Natural killer cell treated with Interleukin-12 subunit alpha and Interleukin-12 subunit beta and Interleukin-15 and Interleukin-18, amount 100 ng/mL, for 72 hours (primary cell): ENCODE measurements around the gene RASSF5. TPM values are rescaled to one million over a fixed set of nuclear protein-coding genes. Genes with fewer than 3 reads are reported as not detected.

Source experiments
- ATAC-seq, 2 donors: fragments of 150-1000 bp; cut with Tn5 transposase in 1 of 2; sonication (Bioruptor Pico), chemical (Tn5 transposase) in 1 of 2; 2 replicates each; pipeline ENCODE4 v1.10.0; 2021
- DNase-seq: peaks from one replicate; pipeline ENCODE4 v3.0.0; 2022; ENCODE audit warnings: low spot score
- H3K27ac Mint-ChIP-seq, 2 donors: 1 replicate in 1 of 2; 2 replicates in 1 of 2; pipeline ENCODE4 v1.8.0; 2022; ENCODE audit warnings: mixed read lengths in 2 of 2, mild to moderate bottlenecking in 1 of 2, moderate library complexity in 1 of 2
- H3K27me3 Mint-ChIP-seq, 2 donors: 1 replicate in 1 of 2; 2 replicates in 1 of 2; pipeline ENCODE4 v1.8.0; 2022; ENCODE audit warnings: mixed read lengths in 2 of 2
- H3K36me3 Mint-ChIP-seq: one replicate; pipeline ENCODE4 v1.8.0; 2022; ENCODE audit warnings: mixed read lengths
- H3K4me1 Mint-ChIP-seq, 2 donors: 1 replicate in 1 of 2; 2 replicates in 1 of 2; pipeline ENCODE4 v1.8.0; 2022; ENCODE audit warnings: low read depth in 2 of 2, mixed read lengths in 2 of 2, mild to moderate bottlenecking in 1 of 2
- H3K4me3 Mint-ChIP-seq: one replicate; pipeline ENCODE4 v1.8.0; 2022; ENCODE audit warnings: mixed read lengths
- H3K9me3 Mint-ChIP-seq: 2 replicates; pipeline ENCODE4 v1.8.0; 2022; ENCODE audit warnings: mixed read lengths
- total RNA-seq, 2 donors: library from RNA; stranded (reverse); gene quantifications; one replicate each; pipeline ENCODE4 v1.2.3, GENCODE V29; 2022

RASSF5 gene
- total RNA-seq, 2 donors from 2014 or later = 178 to 260 TPM

DNA sequence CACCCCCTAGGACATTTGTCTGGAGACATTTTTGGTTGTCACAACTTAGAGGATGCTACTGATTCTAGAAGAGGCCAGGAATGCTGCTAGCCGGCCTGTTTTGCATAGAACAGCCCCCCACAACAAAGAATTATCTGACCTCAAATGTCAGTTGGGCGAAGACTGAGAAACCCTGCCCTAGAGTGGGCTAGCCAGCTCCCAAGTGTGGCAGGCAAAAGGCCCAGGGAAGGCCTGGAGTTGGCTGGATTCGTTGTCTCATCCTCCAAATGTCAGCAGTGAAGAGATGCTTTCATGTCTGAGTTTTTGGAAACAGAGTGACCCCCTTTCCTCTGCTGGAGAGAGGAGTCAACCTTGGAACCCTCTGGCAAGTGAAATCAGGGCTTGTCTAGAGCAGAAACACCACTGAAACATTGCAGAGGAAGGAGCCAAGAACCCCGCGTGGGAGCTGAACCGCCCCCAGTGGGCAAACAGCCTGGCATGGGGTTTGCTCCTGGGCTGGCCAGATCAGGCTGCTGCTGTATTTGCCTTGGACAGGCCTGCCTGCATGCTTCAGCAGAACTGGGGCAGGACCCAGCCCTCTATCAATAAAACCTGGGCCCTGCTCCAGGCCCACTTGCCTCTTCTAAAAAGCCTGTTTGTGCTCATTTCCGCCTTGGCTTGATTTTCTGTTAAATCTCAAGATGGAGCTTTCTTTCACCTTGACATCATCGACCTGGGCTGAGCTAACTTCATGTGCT is 32.9 kb downstream of the RASSF5 start:
- DNase-seq (peak; percentile 48), ATAC-seq (no peak)
- H3K27me3 Mint-ChIP-seq = no peaks in the 10 kb centered on the region
- H3K27ac Mint-ChIP-seq = peak overlapping the region in 1 of 2 donors; percentile 61
- no peak overlapping the region for H3K4me3 Mint-ChIP-seq
- no peaks in the 10 kb centered on the region for H3K9me3 Mint-ChIP-seq
- peaks cover 6% of the 10 kb centered on the region for H3K36me3 Mint-ChIP-seq
- H3K4me1 Mint-ChIP-seq = peaks cover 6 to 35% of the 10 kb centered on the region in 2 donors

- no peak for ATAC-seq
- Mint-ChIP-seq H3K4me1 (peaks cover 9 to 32% of the 10 kb centered on the region in 2 donors), H3K9me3 (no peaks in the 10 kb centered on the region), H3K27me3 (no peaks in the 10 kb centered on the region), H3K4me3 (no peak overlapping the region), H3K27ac (peak overlapping the region in 1 of 2 donors; percentile 61), H3K36me3 (peaks cover 6% of the 10 kb centered on the region)
- no peak for DNase-seq
Observed at GRCh38 chr1:206541236-206541833, 34.0 kb downstream of the RASSF5 start.

- peaks cover 16 to 30% of the 10 kb centered on the region in 2 donors for H3K4me1 Mint-ChIP-seq
- no peak overlapping the region for H3K4me3 Mint-ChIP-seq
Observed at GRCh38 chr1:206544562-206545257, 37.4 kb downstream of the RASSF5 start.

DNA sequence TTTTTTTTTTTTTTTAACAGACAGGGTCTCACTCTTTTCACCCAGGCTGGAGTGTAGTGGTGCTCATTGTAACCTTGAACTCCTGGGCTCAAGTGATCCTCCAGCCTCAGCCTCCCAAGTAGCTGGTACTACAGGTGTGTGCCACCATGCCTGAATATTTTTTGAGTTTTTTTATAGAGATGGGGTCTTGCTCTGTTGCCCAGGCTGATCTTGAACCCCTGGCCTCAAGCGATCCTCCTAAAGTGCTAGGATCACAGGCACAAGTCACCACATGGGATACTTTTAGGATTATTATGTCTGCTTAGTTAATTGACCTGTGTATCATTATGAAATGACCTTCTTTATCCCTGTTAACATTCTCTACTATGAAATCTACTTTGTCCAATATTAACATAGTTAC is 38.0 kb downstream of the RASSF5 start:
- Mint-ChIP-seq H3K27me3 (no peaks in the 10 kb centered on the region), H3K9me3 (no peaks in the 10 kb centered on the region), H3K4me1 (peaks cover 23 to 34% of the 10 kb centered on the region in 2 donors), H3K4me3 (no peak overlapping the region), H3K36me3 (no peaks in the 10 kb centered on the region), H3K27ac (peak overlapping the region in 1 of 2 donors; percentile 66)
- no peak for ATAC-seq
- no peak for DNase-seq

More at GRCh38 chr1:206544562-206545257, 37.4 kb downstream of the RASSF5 start:
- Mint-ChIP-seq H3K27me3 (no peaks in the 10 kb centered on the region), H3K27ac (peak overlapping the region in 1 of 2 donors; percentile 66), H3K36me3 (no peaks in the 10 kb centered on the region), H3K9me3 (no peaks in the 10 kb centered on the region)
- peak; percentile 81 to 87 for ATAC-seq
- peak; percentile 80 for DNase-seq

DNA sequence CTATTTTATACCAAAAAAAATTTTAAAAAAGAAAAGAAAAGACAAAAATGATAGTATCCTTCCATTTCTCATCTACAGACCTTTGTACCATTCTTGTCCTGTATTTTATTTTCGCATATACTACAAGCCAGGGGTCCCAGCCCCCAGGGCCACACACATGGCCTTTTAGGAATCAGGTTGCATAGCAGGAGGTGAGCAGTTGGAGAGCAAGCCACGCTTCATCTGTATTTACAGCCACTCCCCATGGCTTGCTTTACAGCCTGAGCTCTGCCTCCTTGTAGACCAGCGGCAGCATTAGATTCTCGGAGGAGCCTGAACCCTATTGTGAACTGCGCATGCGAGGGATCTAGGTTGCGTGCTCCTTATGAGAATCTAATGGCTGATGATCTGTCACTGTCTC is 39.8 kb downstream of the RASSF5 start:
- DNase-seq (no peak), ATAC-seq (no peak)
- H3K27me3 Mint-ChIP-seq = no peaks in the 10 kb centered on the region

DNA sequence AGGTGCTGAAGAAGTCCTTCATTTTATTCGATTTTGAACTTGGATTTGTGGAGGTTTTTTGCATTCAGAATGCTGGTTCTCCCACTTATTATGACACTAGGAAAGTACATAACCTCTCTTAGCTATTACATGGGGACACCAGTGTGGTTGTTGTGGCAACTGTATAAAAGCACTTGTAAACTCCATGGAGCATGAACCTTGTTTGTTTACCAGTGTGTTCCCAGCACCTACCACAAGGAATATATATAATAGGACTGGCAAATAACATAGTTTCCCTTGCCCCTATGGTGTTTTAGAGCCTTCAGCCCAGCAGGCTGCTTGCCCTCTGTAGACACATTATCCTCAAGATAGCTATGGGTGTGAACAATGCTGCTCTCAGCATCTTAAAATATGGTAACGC is 43.1 kb downstream of the RASSF5 start:
- peaks cover 2% of the 10 kb centered on the region for H3K9me3 Mint-ChIP-seq
- DNase-seq (peak; percentile 22), ATAC-seq (no peak)
- no peaks in the 10 kb centered on the region for H3K36me3 Mint-ChIP-seq
- no peaks in the 10 kb centered on the region for H3K27me3 Mint-ChIP-seq
- H3K4me3 Mint-ChIP-seq = no peak overlapping the region
- peaks cover 58 to 61% of the 10 kb centered on the region in 2 donors for H3K4me1 Mint-ChIP-seq
- H3K27ac Mint-ChIP-seq = peak overlapping the region in 1 of 2 donors; percentile 100

More for the DNA sequence above, 39.8 kb downstream of the RASSF5 start:
- peaks cover 1% of the 10 kb centered on the region for H3K9me3 Mint-ChIP-seq
- H3K36me3 Mint-ChIP-seq = no peaks in the 10 kb centered on the region
- H3K4me3 Mint-ChIP-seq = no peak overlapping the region
- H3K4me1 Mint-ChIP-seq = peaks cover 36 to 40% of the 10 kb centered on the region in 2 donors
- H3K27ac Mint-ChIP-seq = no peak overlapping the region

- peak; percentile 26 for DNase-seq
- Mint-ChIP-seq H3K27ac (peak overlapping the region; percentile 99 to 100), H3K4me3 (peak overlapping the region; percentile 82), H3K4me1 (peaks cover 63 to 67% of the 10 kb centered on the region in 2 donors), H3K9me3 (peaks cover 2% of the 10 kb centered on the region), H3K36me3 (no peaks in the 10 kb centered on the region), H3K27me3 (no peaks in the 10 kb centered on the region)
- no peak for ATAC-seq
Observed at GRCh38 chr1:206551296-206551985, 44.1 kb downstream of the RASSF5 start.

DNA sequence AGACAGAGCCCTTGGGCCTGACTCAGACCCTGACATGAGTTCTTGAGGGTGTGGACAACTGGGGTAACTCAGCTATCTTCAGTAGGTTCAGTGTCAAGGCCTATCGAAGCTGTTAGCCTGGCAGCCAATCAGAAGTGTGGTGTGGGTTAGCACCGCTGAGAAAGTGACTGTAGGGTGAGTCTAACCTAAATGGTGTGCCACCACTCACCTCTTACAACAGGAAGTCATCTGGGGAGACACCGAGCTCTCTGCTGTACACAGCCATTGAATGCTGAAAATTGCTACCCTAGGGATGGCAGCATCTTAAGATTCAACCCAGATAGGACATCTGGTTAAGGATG is 44.6 kb downstream of the RASSF5 start:
- H3K27ac Mint-ChIP-seq = peak overlapping the region; percentile 99 to 100
- H3K36me3 Mint-ChIP-seq = no peaks in the 10 kb centered on the region
- peak overlapping the region; percentile 82 for H3K4me3 Mint-ChIP-seq
- H3K27me3 Mint-ChIP-seq = no peaks in the 10 kb centered on the region
- peaks cover 65 to 69% of the 10 kb centered on the region in 2 donors for H3K4me1 Mint-ChIP-seq
- DNase-seq (peak; percentile 86), ATAC-seq (peak; percentile 94 to 96)
- H3K9me3 Mint-ChIP-seq = peaks cover 2% of the 10 kb centered on the region

DNA sequence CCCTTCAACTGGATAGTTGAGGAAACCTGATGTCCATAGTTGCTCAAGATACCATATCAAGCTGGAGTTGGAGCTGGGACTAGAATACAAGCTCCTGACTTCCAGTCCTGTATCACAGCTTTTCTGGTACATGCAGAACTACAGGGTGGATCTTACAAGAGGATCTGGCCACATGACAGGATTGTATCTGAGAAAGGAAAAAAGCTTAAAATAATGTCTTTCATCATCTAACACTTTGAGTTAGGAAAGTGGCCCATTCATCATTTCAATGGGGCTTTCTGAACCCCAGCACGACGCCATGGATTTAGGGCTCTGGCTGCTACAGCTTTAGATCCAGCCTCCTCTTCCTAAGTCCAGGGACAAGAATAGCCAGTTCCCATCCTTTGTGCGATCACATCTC is 46.9 kb downstream of the RASSF5 start:
- H3K9me3 Mint-ChIP-seq = peaks cover 2% of the 10 kb centered on the region
- DNase-seq = no peak
- peak overlapping the region; percentile 99 to 100 for H3K27ac Mint-ChIP-seq
- H3K36me3 Mint-ChIP-seq = peaks cover 9% of the 10 kb centered on the region
- no peak for ATAC-seq
- no peaks in the 10 kb centered on the region for H3K27me3 Mint-ChIP-seq
- H3K4me3 Mint-ChIP-seq = no peak overlapping the region
- H3K4me1 Mint-ChIP-seq = peaks cover 72 to 76% of the 10 kb centered on the region in 2 donors

DNA sequence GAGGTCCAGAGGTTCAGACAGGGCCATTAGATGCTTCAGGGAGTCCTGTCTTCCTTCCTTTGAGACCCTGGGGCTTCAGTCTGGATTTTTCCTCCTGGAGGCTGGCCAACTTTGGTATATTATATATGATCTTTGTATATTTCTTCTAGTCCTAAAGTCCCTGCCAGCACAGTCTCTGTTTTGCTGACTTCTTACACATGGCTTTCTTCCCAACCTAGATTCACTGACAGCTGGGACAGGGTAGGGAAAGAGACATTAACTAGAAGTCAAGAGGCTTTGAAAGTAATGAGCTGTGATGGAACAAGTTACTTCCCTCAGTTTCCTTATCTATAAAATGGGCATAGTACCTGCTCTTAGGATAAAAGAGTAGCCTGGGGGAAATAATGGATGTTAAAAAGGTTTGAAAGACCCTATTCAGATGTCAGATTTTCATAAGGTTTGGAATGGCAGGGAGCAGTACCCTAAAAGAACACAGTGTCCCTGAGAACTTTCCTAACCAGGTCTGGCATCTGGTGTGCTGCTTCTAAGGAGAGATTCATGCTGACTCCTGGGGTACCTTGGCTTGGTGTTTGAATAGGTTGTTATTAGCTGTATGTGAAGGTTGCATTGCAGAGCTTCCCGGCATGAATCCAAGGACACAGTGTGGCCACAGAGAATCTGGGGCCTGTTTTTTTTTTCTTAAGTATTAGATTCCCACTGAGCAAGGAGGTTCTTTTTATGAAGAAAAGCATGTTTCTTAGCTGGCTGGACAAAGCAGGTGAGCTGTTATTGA is 47.6 kb downstream of the RASSF5 start:
- H3K27ac Mint-ChIP-seq = peak overlapping the region; percentile 99 to 100
- H3K4me3 Mint-ChIP-seq = peak overlapping the region; percentile 98
- peaks cover 9% of the 10 kb centered on the region for H3K36me3 Mint-ChIP-seq
- H3K4me1 Mint-ChIP-seq = peaks cover 77 to 80% of the 10 kb centered on the region in 2 donors
- H3K27me3 Mint-ChIP-seq = no peaks in the 10 kb centered on the region
- peaks cover 2% of the 10 kb centered on the region for H3K9me3 Mint-ChIP-seq
- DNase-seq (no peak), ATAC-seq (no peak)

DNA sequence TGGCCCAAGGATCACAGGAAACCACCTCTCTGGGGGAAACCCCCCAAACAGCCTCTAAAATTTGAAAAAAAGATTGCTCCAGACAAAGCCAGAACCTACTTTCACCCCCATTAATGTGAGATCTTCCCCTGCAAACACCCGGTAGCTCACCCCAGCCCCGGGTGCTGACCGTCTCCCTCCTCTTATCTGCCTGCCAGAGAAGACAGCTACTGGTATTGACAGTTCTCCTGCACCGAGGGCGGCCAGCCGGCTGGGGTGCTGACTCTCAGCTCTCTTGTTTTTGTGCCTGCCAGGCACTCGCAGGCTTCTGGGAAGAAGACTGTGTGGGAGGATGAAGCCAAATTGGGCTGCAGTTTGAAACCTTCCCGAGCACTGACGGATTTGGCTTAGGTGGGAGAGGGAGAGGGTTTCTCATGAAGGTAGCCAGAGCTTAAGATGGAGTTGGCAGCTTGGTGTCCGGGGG is 48.2 kb downstream of the RASSF5 start:
- Mint-ChIP-seq H3K9me3 (peaks cover 2% of the 10 kb centered on the region), H3K27me3 (no peaks in the 10 kb centered on the region), H3K27ac (peak overlapping the region; percentile 99 to 100), H3K36me3 (peaks cover 9% of the 10 kb centered on the region), H3K4me1 (peaks cover 78 to 80% of the 10 kb centered on the region in 2 donors), H3K4me3 (peak overlapping the region; percentile 98)
- DNase-seq (peak; percentile 63), ATAC-seq (no peak)

DNA sequence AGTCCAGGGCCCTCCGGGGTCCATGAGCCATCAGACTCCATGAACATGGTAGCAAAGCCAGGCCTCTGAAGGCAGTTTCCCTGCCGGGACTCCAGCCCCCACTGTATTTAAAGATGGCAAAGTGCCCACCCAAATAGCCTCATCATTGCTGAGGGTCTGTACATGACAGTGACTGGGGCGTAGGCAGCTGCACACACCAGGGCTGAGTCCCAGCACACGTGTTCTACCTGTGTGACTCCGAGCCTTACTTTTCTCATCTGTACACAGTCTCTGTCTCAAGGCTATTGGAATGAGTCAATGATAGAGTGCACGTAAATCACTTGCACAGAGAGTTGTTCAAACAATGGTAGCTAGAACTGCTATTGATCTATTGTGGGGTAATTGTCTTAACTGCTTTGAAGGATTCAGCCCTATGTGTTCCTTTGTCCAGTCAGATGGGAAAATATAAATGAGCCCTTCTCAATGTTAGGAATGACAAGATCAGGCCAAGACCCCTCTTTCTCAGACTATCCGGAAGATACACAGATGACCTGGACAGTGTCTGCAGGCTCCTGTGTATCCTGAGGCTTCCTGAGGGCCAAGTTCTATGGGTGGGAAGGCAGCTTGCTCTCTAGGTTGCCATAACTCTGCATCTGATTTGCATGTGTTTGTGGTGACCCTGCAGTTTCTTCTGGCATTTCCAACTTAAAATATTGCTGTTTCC is 48.9 kb downstream of the RASSF5 start:
- Mint-ChIP-seq H3K36me3 (peaks cover 9% of the 10 kb centered on the region), H3K4me3 (peak overlapping the region; percentile 98), H3K9me3 (peaks cover 2% of the 10 kb centered on the region), H3K27ac (peak overlapping the region; percentile 99 to 100), H3K4me1 (peaks cover 81 to 83% of the 10 kb centered on the region in 2 donors), H3K27me3 (no peaks in the 10 kb centered on the region)
- ATAC-seq (peak; percentile 2 to 26), DNase-seq (peak; percentile 58)
